Measurements from ENCODE around the gene TAF10. TPM values are rescaled to one million over a fixed set of nuclear protein-coding genes. Genes with fewer than 3 reads are reported as not detected.

The TAF10 gene
- total RNA-seq, 4 donors from 2014 or later: 49.8 to 77.8 (median 65.7) TPM

- H3K36me3 ChIP-seq: no peaks in the 10 kb centered on the region
- H3K27me3 ChIP-seq: no peaks in the 10 kb centered on the region
- ATAC-seq (no peak), DNase-seq (no peak)
- H3K4me3 ChIP-seq: no peak overlapping the region
- H3K9me3 ChIP-seq: no peaks in the 10 kb centered on the region
- no peak for TF ChIP-seq CTCF (IDR thresholded peaks at IDR 0.05 in 4 of 5, conservative IDR thresholded peaks at IDR 0.05 in 1 of 5)
- no peak for TF ChIP-seq POLR2A (IDR thresholded peaks at IDR 0.05)
- in situ Hi-C loops (cut with MboI; ENCODE audit: low sequenced_read_pairs in 4 of 4): no loop called here
- intact Hi-C loops (cut with DNase I; ENCODE audit: low total_unique reads): no loop called here
- H3K4me1 ChIP-seq: peaks cover 15 to 39% of the 10 kb centered on the region in 2 donors
- no peak overlapping the region for H3K27ac ChIP-seq
Measured at GRCh38 chr11:6640985-6641701, 29.1 kb upstream of the TAF10 start.

DNA sequence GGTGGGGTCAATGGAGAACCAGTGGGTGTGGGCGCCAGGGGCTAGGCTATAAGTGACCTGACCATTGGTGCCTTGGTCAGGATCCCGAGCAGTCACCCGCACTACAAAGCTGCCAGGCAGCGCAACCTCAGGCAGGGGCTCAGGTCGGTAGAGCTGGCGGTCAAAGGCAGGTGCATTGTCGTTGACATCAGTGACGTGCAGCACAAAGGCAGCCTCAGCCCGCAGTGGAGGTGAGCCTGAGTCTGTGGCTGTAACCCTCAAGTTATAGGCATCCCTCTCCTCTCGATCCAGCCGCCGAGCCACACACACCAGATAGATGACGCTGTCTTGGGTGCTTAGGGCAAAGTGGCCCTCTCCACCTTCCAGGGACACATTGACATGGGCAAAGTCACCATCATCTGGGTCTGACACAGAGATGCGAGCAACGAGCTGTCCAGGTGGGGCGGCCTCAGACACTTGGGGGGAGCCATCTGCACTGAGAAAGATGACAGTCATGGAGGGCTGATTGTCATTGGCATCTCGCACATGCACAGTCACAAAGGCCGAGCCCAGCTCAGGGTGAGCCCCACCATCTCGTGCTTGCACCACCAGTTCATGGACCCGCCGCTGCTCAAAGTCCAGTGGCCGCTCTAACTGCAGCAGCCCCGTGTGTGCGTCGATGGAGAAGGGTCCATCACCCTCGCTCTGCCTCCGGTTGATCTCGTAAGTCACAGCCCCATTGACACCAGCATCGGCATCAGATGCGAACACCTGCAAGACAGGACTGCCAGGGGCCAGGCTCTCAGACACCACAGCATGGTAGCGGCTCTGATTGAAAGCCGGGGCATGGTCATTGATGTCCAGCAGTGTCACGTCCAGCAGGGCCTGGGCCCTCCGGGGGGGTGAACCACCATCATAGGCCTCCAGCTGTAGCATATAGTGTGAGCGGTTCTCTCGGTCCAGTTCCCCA, 28.3 kb upstream of the TAF10 start:
- DNase-seq (no peak), ATAC-seq (no peak)
- Histone ChIP-seq H3K27ac (no peak overlapping the region), H3K9me3 (no peaks in the 10 kb centered on the region), H3K27me3 (no peaks in the 10 kb centered on the region), H3K4me3 (no peak overlapping the region), H3K4me1 (peaks cover 14 to 40% of the 10 kb centered on the region in 2 donors), H3K36me3 (no peaks in the 10 kb centered on the region)
- intact Hi-C loops (cut with DNase I; ENCODE audit: low total_unique reads): no loop called here
- TF ChIP-seq CTCF (IDR thresholded peaks at IDR 0.05 in 4 of 5, conservative IDR thresholded peaks at IDR 0.05 in 1 of 5): no peak
- no peak for TF ChIP-seq POLR2A (IDR thresholded peaks at IDR 0.05)
- in situ Hi-C loops (cut with MboI; ENCODE audit: low sequenced_read_pairs in 4 of 4): no loop called here

DNA sequence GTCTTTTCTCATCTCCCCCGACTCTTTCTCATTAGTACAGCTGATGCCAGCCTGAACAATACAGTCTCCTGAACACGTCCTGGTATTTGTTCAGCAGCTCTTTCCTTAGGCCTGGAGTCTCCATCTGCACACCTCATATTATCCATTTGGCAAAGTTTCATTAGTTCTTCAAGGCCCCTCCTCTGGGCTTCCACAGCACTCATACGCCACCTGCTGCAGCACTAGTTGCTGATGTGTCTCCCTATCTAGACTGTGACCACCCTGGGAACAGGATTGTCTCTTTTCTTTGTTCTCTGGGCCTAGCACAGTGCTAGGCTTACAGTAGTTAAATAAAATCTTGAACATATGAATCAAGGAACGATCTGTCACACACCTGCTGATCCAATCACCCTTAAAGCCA, 26.4 kb upstream of the TAF10 start:
- intact Hi-C loops (cut with DNase I; ENCODE audit: low total_unique reads) (no loop called here), in situ Hi-C loops (cut with MboI; ENCODE audit: low sequenced_read_pairs in 4 of 4) (no loop called here)
- H3K27ac ChIP-seq: no peak overlapping the region
- H3K4me3 ChIP-seq: no peak overlapping the region
- no peak for DNase-seq
- H3K27me3 ChIP-seq: no peaks in the 10 kb centered on the region
- no peak for ATAC-seq
- no peak for TF ChIP-seq POLR2A (IDR thresholded peaks at IDR 0.05)
- no peak for TF ChIP-seq CTCF (IDR thresholded peaks at IDR 0.05 in 4 of 5, conservative IDR thresholded peaks at IDR 0.05 in 1 of 5)
- H3K36me3 ChIP-seq: no peaks in the 10 kb centered on the region
- peaks cover 14 to 44% of the 10 kb centered on the region in 2 donors for H3K4me1 ChIP-seq
- H3K9me3 ChIP-seq: no peaks in the 10 kb centered on the region

DNA sequence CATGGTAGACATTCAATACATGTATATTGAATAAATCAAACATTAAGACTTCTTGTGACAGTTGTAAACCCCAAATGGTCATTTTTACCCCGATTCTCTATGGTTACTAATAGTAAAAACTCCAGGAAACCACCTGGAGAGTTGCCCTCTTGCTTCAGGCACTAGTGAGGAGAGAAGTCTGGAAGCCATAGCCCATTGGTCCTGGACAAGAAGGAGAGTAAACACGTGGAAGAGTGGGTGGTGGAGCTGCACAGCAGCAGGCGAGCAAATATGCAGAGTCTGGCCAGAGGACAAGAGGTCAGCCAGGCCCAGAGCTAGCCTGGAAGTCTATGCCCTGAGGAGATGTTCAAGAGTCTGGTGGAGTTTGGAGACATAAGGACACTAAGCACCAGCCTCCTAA, 25.9 kb upstream of the TAF10 start:
- Histone ChIP-seq H3K4me1 (peaks cover 14 to 44% of the 10 kb centered on the region in 2 donors), H3K36me3 (no peaks in the 10 kb centered on the region), H3K9me3 (no peaks in the 10 kb centered on the region), H3K27ac (no peak overlapping the region), H3K4me3 (no peak overlapping the region), H3K27me3 (no peaks in the 10 kb centered on the region)
- in situ Hi-C loops (cut with MboI; ENCODE audit: low sequenced_read_pairs in 4 of 4): no loop called here
- intact Hi-C loops (cut with DNase I; ENCODE audit: low total_unique reads): no loop called here
- peak in 1 of 2 donors; percentile 44 for DNase-seq
- TF ChIP-seq CTCF (IDR thresholded peaks at IDR 0.05 in 4 of 5, conservative IDR thresholded peaks at IDR 0.05 in 1 of 5) (no peak), POLR2A (IDR thresholded peaks at IDR 0.05) (no peak)
- peak in 1 of 2 donors; percentile 47 for ATAC-seq
